ENCODE results near the gene FOXN3. TPM values are rescaled to one million over a fixed set of nuclear protein-coding genes. Genes with fewer than 3 reads are reported as not detected.

FOXN3 gene
- total and polyA plus RNA-seq, 2 donors (not counting 3 experiments of a cell fraction or from before 2014, with no cell fraction given): 16.9 to 41.8 TPM

GRCh38 chr14:89255012-89255411, 162.0 kb downstream of the FOXN3 start:
- H3K4me3 ChIP-seq (replicated peaks in 1 of 3; ENCODE audit: insufficient read depth in 1 of 3, low read depth in 1 of 3, low read length in 3 of 3): no peak overlapping the region
- no peak overlapping the region for H3K9ac ChIP-seq (replicated peaks; ENCODE audit: extremely low read depth, insufficient read depth, low read length)
- BruUV-seq (replicated peaks): no TSS peak
- no peaks in the 10 kb centered on the region for H3K9me3 ChIP-seq (replicated peaks; ENCODE audit: control insufficient read depth, insufficient read depth, low read length)
- no peaks in the 10 kb centered on the region for H3K4me1 ChIP-seq (ENCODE audit: control insufficient read depth, extremely low read depth, insufficient read depth, low read length)
- no peak for FAIRE-seq
- peaks cover 2% of the 10 kb centered on the region for H4K20me1 ChIP-seq (replicated peaks; ENCODE audit: control insufficient read depth, extremely low read depth, insufficient read depth, low read length)
- no peak overlapping the region for H2AFZ ChIP-seq (ENCODE audit: low read depth, low read length)
- H3K27ac ChIP-seq (ENCODE audit: insufficient read depth, low read depth, low read length): no peak overlapping the region
- no peaks in the 10 kb centered on the region for H3K9me1 ChIP-seq (replicated peaks; ENCODE audit: control insufficient read depth, extremely low read depth, insufficient read depth, low read length)
- no peak for DNase-seq (ENCODE audit: low read depth, low spot score)
- ChIA-PET POLR2A (no interaction called here), CTCF (interaction anchor here (0.8 kb wide), 1 partner anchor 12 kb away, joined by 3 read pairs; no protein-coding TSS in a partner anchor)
- dilution Hi-C loops (cut with MboI; ENCODE audit: extremely low pct_ligation_motif_present, low sequenced_read_pairs) (no loop called here), intact Hi-C loops (cut with micrococcal nuclease) (no loop called here)
- no peaks in the 10 kb centered on the region for H3K79me2 ChIP-seq (ENCODE audit: control insufficient read depth, insufficient read depth, low read length)
- no peak overlapping the region for H3K4me2 ChIP-seq (ENCODE audit: insufficient read depth, low read length)
- no peaks in the 10 kb centered on the region for H3K36me3 ChIP-seq (ENCODE audit: control insufficient read depth in 2 of 2, extremely low read depth in 1 of 2, insufficient read depth in 2 of 2, low read length in 2 of 2)
- TF ChIP-seq POLR2AphosphoS5 (IDR thresholded peaks at IDR 0.05; ENCODE audit: insufficient read depth, low read depth, low read length) (no peak), MYC (IDR thresholded peaks at IDR 0.05; ENCODE audit: low read depth, low read length) (no peak), EZH2 (IDR thresholded peaks at IDR 0.05; ENCODE audit: borderline replicate concordance, low read depth, low read length, severe bottlenecking) (no peak), POLR2A (IDR thresholded peaks at IDR 0.05; ENCODE audit: low read depth, low read length) (no peak), GATA2 (IDR thresholded peaks at IDR 0.05; ENCODE audit: insufficient read depth, insufficient read length, low read depth, low read length) (no peak)
- no peaks in the 10 kb centered on the region for H3K27me3 ChIP-seq (ENCODE audit: control insufficient read depth in 2 of 2, insufficient read depth in 2 of 2, low read length in 2 of 2)

GRCh38 chr14:89254166-89254909, 162.7 kb downstream of the FOXN3 start:
- FAIRE-seq: no peak
- intact Hi-C loops (cut with micrococcal nuclease): no loop called here
- no peak for DNase-seq (ENCODE audit: low read depth, low spot score)

More at GRCh38 chr14:89254166-89254909, 162.7 kb downstream of the FOXN3 start:
- dilution Hi-C loops (cut with MboI; ENCODE audit: extremely low pct_ligation_motif_present, low sequenced_read_pairs): no loop called here
- H3K4me3 ChIP-seq (replicated peaks in 1 of 3; ENCODE audit: insufficient read depth in 1 of 3, low read depth in 1 of 3, low read length in 3 of 3): no peak overlapping the region
- H3K4me2 ChIP-seq (ENCODE audit: insufficient read depth, low read length): no peak overlapping the region
- H3K4me1 ChIP-seq (ENCODE audit: control insufficient read depth, extremely low read depth, insufficient read depth, low read length): no peaks in the 10 kb centered on the region
- no peaks in the 10 kb centered on the region for H3K9me3 ChIP-seq (replicated peaks; ENCODE audit: control insufficient read depth, insufficient read depth, low read length)
- H4K20me1 ChIP-seq (replicated peaks; ENCODE audit: control insufficient read depth, extremely low read depth, insufficient read depth, low read length): no peaks in the 10 kb centered on the region
- no TSS peak for BruUV-seq (replicated peaks)
- H3K36me3 ChIP-seq (ENCODE audit: control insufficient read depth in 2 of 2, extremely low read depth in 1 of 2, insufficient read depth in 2 of 2, low read length in 2 of 2): no peaks in the 10 kb centered on the region
- no peak overlapping the region for H2AFZ ChIP-seq (ENCODE audit: low read depth, low read length)
- H3K9me1 ChIP-seq (replicated peaks; ENCODE audit: control insufficient read depth, extremely low read depth, insufficient read depth, low read length): no peaks in the 10 kb centered on the region
- H3K9ac ChIP-seq (replicated peaks; ENCODE audit: extremely low read depth, insufficient read depth, low read length): no peak overlapping the region
- POLR2A ChIA-PET: no interaction called here
- no peaks in the 10 kb centered on the region for H3K27me3 ChIP-seq (ENCODE audit: control insufficient read depth in 2 of 2, insufficient read depth in 2 of 2, low read length in 2 of 2)
- H3K27ac ChIP-seq (ENCODE audit: insufficient read depth, low read depth, low read length): no peak overlapping the region
- H3K79me2 ChIP-seq (ENCODE audit: control insufficient read depth, insufficient read depth, low read length): no peaks in the 10 kb centered on the region
- TF ChIP-seq FOS (IDR thresholded peaks at IDR 0.05; ENCODE audit: borderline replicate concordance, insufficient read depth, low read length) (no peak), MYC (IDR thresholded peaks at IDR 0.05; ENCODE audit: low read depth, low read length) (no peak), GATA2 (IDR thresholded peaks at IDR 0.05; ENCODE audit: insufficient read depth, insufficient read length, low read depth, low read length) (no peak), POLR2AphosphoS5 (IDR thresholded peaks at IDR 0.05; ENCODE audit: insufficient read depth, low read depth, low read length) (no peak), JUN (IDR thresholded peaks at IDR 0.05; ENCODE audit: borderline replicate concordance, insufficient read depth, insufficient read length, low read depth) (no peak), EZH2 (IDR thresholded peaks at IDR 0.05; ENCODE audit: borderline replicate concordance, low read depth, low read length, severe bottlenecking) (no peak), POLR2A (IDR thresholded peaks at IDR 0.05; ENCODE audit: low read depth, low read length) (no peak)
- TF ChIP-seq, protein P1, sequence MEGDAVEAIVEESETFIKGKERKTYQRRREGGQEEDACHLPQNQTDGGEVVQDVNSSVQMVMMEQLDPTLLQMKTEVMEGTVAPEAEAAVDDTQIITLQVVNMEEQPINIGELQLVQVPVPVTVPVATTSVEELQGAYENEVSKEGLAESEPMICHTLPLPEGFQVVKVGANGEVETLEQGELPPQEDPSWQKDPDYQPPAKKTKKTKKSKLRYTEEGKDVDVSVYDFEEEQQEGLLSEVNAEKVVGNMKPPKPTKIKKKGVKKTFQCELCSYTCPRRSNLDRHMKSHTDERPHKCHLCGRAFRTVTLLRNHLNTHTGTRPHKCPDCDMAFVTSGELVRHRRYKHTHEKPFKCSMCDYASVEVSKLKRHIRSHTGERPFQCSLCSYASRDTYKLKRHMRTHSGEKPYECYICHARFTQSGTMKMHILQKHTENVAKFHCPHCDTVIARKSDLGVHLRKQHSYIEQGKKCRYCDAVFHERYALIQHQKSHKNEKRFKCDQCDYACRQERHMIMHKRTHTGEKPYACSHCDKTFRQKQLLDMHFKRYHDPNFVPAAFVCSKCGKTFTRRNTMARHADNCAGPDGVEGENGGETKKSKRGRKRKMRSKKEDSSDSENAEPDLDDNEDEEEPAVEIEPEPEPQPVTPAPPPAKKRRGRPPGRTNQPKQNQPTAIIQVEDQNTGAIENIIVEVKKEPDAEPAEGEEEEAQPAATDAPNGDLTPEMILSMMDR (IDR thresholded peaks at IDR 0.05; ENCODE audit: extremely low read depth in 1 of 2, insufficient read depth in 1 of 2, low read depth in 1 of 2, low read length in 2 of 2): no peak
- TF ChIP-seq, protein P2, sequence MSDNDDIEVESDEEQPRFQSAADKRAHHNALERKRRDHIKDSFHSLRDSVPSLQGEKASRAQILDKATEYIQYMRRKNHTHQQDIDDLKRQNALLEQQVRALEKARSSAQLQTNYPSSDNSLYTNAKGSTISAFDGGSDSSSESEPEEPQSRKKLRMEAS (IDR thresholded peaks at IDR 0.05; ENCODE audit: insufficient read depth, insufficient read length): no peak
- CTCF ChIA-PET: interaction anchor here (0.8 kb wide), 1 partner anchor 12 kb away, joined by 3 read pairs; no protein-coding TSS in a partner anchor
